ENCODE data around the gene KERA.

DNA sequence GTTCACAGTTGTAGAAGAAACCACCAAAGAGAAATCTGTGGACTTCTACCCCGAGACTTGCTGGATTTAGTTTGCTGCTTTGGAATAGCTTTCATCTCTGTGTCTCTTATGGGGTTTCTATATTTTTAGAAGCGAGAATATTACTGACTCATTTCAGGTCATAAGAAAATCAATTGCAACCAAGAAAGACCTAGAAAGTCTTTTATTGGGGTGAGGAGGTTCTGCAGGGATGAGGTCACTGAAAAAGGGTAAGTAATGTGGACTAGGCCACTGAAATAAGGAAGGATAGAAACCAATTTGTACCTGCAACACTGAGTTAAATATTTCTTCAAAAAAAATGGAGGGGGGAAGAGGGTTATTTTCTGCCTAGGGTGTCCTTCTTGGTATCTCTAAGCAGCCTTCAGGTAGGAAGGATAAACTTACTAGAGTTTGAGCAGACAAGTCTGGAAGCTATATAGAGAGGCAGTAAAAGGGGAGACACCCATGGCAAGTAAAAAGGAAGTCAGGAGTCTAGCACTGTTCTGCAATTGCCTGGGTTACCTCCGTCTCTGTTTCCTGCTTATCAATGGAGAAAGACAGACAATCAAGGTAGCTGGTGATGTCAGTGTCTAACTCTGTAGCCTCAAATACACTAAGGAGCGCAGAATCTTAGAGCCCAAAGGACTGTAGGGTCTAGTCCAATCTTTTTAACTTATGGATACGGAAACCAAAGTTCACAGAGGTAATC, 19.6 kb upstream of the KERA start:
- TF ChIP-seq TARDBP (IDR thresholded peaks at IDR 0.05): no peak
- no peak for TF ChIP-seq POLR2A (conservative IDR thresholded peaks at IDR 0.05)
